Measurements from ENCODE around the gene NPHP1. TPM values are rescaled to one million over a fixed set of nuclear protein-coding genes. Genes with fewer than 3 reads are reported as not detected.

The NPHP1 gene
- total and polyA plus RNA-seq, 3 experiments from 2014 or later = 1.0 to 2.5 (median 1.9) TPM

GRCh38 chr2:110130757-110131156 lies 74.1 kb downstream of the NPHP1 start:
- Histone ChIP-seq H3K4me1 (ENCODE audit: insufficient read depth, low read length) (no peaks in the 10 kb centered on the region), H3K27ac (ENCODE audit: low read depth, low read length) (no peak overlapping the region), H3K9me3 (ENCODE audit: low read length) (no peaks in the 10 kb centered on the region), H3K4me3 (ENCODE audit: low read length) (no peak overlapping the region), H3K36me3 (ENCODE audit: insufficient read depth, low read length) (no peaks in the 10 kb centered on the region), H3K27me3 (ENCODE audit: insufficient read depth, low read length, poor library complexity, severe bottlenecking) (no peaks in the 10 kb centered on the region)
- CTCF ChIA-PET = no interaction called here
- H3K4me3 Mint-ChIP-seq = no peak overlapping the region
- DNase-seq = no peak
- POLR2A ChIA-PET = no interaction called here
- peaks cover 16 to 22% (median 20%) of the 10 kb centered on the region in 5 donors for H3K9me3 Mint-ChIP-seq
- H3K27ac Mint-ChIP-seq = no peak overlapping the region
- H3K36me3 Mint-ChIP-seq = peaks cover 0 to 14% (median 0%) of the 10 kb centered on the region in 3 donors
- H3K4me1 Mint-ChIP-seq = no peaks in the 10 kb centered on the region
- peaks cover 6 to 7% of the 10 kb centered on the region in 2 donors for H3K27me3 Mint-ChIP-seq

GRCh38 chr2:110126906-110127305 lies 77.9 kb downstream of the NPHP1 start:
- Histone ChIP-seq H3K36me3 (ENCODE audit: insufficient read depth, low read length) (no peaks in the 10 kb centered on the region), H3K27me3 (ENCODE audit: insufficient read depth, low read length, poor library complexity, severe bottlenecking) (no peaks in the 10 kb centered on the region), H3K4me1 (ENCODE audit: insufficient read depth, low read length) (no peaks in the 10 kb centered on the region), H3K9me3 (ENCODE audit: low read length) (no peaks in the 10 kb centered on the region), H3K4me3 (ENCODE audit: low read length) (no peak overlapping the region), H3K27ac (ENCODE audit: low read depth, low read length) (no peak overlapping the region)
- Mint-ChIP-seq H3K27me3 (peaks cover 3 to 10% of the 10 kb centered on the region in 2 donors), H3K4me1 (no peaks in the 10 kb centered on the region), H3K4me3 (no peak overlapping the region), H3K9me3 (peaks cover 0 to 2% (median 0%) of the 10 kb centered on the region in 5 donors), H3K36me3 (peaks cover 0 to 5% (median 0%) of the 10 kb centered on the region in 3 donors), H3K27ac (no peak overlapping the region)
- no peak for DNase-seq
- ChIA-PET POLR2A (no interaction called here), CTCF (no interaction called here)

GRCh38 chr2:110126086-110126773 lies 78.6 kb downstream of the NPHP1 start:
- ChIA-PET CTCF (no interaction called here), POLR2A (no interaction called here)
- Mint-ChIP-seq H3K9me3 (peaks cover 0 to 2% (median 0%) of the 10 kb centered on the region in 5 donors), H3K27ac (no peak overlapping the region), H3K27me3 (peaks cover 3 to 6% of the 10 kb centered on the region in 2 donors), H3K4me3 (no peak overlapping the region), H3K36me3 (peaks cover 0 to 5% (median 0%) of the 10 kb centered on the region in 3 donors), H3K4me1 (no peaks in the 10 kb centered on the region)
- Histone ChIP-seq H3K4me3 (ENCODE audit: low read length) (no peak overlapping the region), H3K36me3 (ENCODE audit: insufficient read depth, low read length) (no peaks in the 10 kb centered on the region), H3K4me1 (ENCODE audit: insufficient read depth, low read length) (no peaks in the 10 kb centered on the region), H3K27ac (ENCODE audit: low read depth, low read length) (no peak overlapping the region), H3K9me3 (ENCODE audit: low read length) (no peaks in the 10 kb centered on the region), H3K27me3 (ENCODE audit: insufficient read depth, low read length, poor library complexity, severe bottlenecking) (no peaks in the 10 kb centered on the region)
- no peak for DNase-seq

DNA sequence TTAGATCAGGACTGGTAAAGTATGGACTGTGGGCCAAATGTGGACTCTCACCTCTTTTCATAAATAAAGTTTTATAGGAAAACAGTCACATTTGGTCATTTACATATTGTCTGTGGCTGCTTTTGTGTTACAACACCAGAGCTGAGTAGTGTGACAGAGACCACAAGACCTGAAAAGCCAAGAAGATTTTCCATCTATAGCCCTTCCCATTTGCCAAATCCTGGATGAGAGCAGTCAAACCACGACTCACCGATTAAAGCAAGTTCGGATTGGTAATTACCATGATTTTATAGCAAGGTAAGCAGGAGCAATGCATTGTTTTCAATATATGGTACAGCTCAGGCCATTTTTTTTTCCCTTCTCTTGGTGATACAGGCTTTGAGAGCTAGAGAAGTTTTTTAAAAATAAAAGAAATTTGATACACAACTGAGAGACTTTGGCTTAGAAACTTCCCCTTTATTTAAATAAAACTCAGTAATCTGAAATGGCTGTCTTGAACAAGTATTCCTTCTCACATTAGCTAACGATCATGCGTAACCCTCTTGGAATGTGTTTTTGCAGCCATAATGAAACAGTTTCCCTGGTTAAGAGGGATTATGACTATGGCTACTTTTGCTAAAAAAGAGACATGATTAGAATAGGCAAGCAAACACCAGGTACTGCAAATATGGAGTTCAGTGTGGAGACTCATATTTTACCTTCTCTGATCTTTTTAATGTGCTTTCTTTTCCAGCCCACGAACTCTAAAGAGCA lies 79.7 kb downstream of the NPHP1 start:
- Mint-ChIP-seq H3K9me3 (no peaks in the 10 kb centered on the region), H3K27me3 (peaks cover 0 to 11% of the 10 kb centered on the region in 2 donors), H3K4me3 (no peak overlapping the region), H3K36me3 (no peaks in the 10 kb centered on the region), H3K4me1 (no peaks in the 10 kb centered on the region), H3K27ac (no peak overlapping the region)
- Histone ChIP-seq H3K36me3 (ENCODE audit: insufficient read depth, low read length) (no peaks in the 10 kb centered on the region), H3K9me3 (ENCODE audit: low read length) (no peaks in the 10 kb centered on the region), H3K4me1 (ENCODE audit: insufficient read depth, low read length) (no peaks in the 10 kb centered on the region), H3K27me3 (ENCODE audit: insufficient read depth, low read length, poor library complexity, severe bottlenecking) (no peaks in the 10 kb centered on the region), H3K4me3 (ENCODE audit: low read length) (no peak overlapping the region), H3K27ac (ENCODE audit: low read depth, low read length) (no peak overlapping the region)
- CTCF ChIA-PET = no interaction called here
- no peak for DNase-seq
- POLR2A ChIA-PET = no interaction called here

GRCh38 chr2:110124038-110124825 lies 80.6 kb downstream of the NPHP1 start:
- H3K4me3 Mint-ChIP-seq = no peak overlapping the region
- no peaks in the 10 kb centered on the region for H3K4me1 Mint-ChIP-seq
- Histone ChIP-seq H3K36me3 (ENCODE audit: insufficient read depth, low read length) (no peaks in the 10 kb centered on the region), H3K4me1 (ENCODE audit: insufficient read depth, low read length) (no peaks in the 10 kb centered on the region), H3K27me3 (ENCODE audit: insufficient read depth, low read length, poor library complexity, severe bottlenecking) (no peaks in the 10 kb centered on the region), H3K4me3 (ENCODE audit: low read length) (no peak overlapping the region), H3K9me3 (ENCODE audit: low read length) (no peaks in the 10 kb centered on the region), H3K27ac (ENCODE audit: low read depth, low read length) (no peak overlapping the region)
- H3K9me3 Mint-ChIP-seq = no peaks in the 10 kb centered on the region
- CTCF ChIA-PET = no interaction called here
- POLR2A ChIA-PET = no interaction called here
- H3K36me3 Mint-ChIP-seq = no peaks in the 10 kb centered on the region
- H3K27me3 Mint-ChIP-seq = peaks cover 2 to 16% of the 10 kb centered on the region in 2 donors
- DNase-seq = no peak
- no peak overlapping the region for H3K27ac Mint-ChIP-seq

GRCh38 chr2:110121592-110121991 lies 83.2 kb downstream of the NPHP1 start:
- Mint-ChIP-seq H3K27me3 (peaks cover 15 to 39% of the 10 kb centered on the region in 2 donors), H3K9me3 (peaks cover 0 to 1% (median 0%) of the 10 kb centered on the region in 5 donors), H3K27ac (no peak overlapping the region), H3K4me1 (no peaks in the 10 kb centered on the region), H3K36me3 (no peaks in the 10 kb centered on the region), H3K4me3 (no peak overlapping the region)
- Histone ChIP-seq H3K4me3 (ENCODE audit: low read length) (no peak overlapping the region), H3K27ac (ENCODE audit: low read depth, low read length) (no peak overlapping the region), H3K36me3 (ENCODE audit: insufficient read depth, low read length) (no peaks in the 10 kb centered on the region), H3K4me1 (ENCODE audit: insufficient read depth, low read length) (no peaks in the 10 kb centered on the region), H3K9me3 (ENCODE audit: low read length) (no peaks in the 10 kb centered on the region), H3K27me3 (ENCODE audit: insufficient read depth, low read length, poor library complexity, severe bottlenecking) (no peaks in the 10 kb centered on the region)
- CTCF ChIA-PET = no interaction called here
- POLR2A ChIA-PET = no interaction called here
- DNase-seq = no peak

GRCh38 chr2:110121052-110121334 lies 83.8 kb downstream of the NPHP1 start:
- CTCF ChIA-PET = no interaction called here
- Mint-ChIP-seq H3K9me3 (peaks cover 0 to 1% (median 0%) of the 10 kb centered on the region in 5 donors), H3K4me1 (no peaks in the 10 kb centered on the region), H3K27me3 (peaks cover 19 to 45% of the 10 kb centered on the region in 2 donors), H3K27ac (no peak overlapping the region), H3K36me3 (no peaks in the 10 kb centered on the region), H3K4me3 (no peak overlapping the region)
- Histone ChIP-seq H3K9me3 (ENCODE audit: low read length) (no peaks in the 10 kb centered on the region), H3K4me1 (ENCODE audit: insufficient read depth, low read length) (no peaks in the 10 kb centered on the region), H3K36me3 (ENCODE audit: insufficient read depth, low read length) (no peaks in the 10 kb centered on the region), H3K4me3 (ENCODE audit: low read length) (no peak overlapping the region), H3K27ac (ENCODE audit: low read depth, low read length) (no peak overlapping the region), H3K27me3 (ENCODE audit: insufficient read depth, low read length, poor library complexity, severe bottlenecking) (no peaks in the 10 kb centered on the region)
- POLR2A ChIA-PET = no interaction called here
- DNase-seq = no peak

All from CD8-positive, alpha-beta memory T cell (primary cell).